ENCODE measurements around the gene EPB42.

DNA sequence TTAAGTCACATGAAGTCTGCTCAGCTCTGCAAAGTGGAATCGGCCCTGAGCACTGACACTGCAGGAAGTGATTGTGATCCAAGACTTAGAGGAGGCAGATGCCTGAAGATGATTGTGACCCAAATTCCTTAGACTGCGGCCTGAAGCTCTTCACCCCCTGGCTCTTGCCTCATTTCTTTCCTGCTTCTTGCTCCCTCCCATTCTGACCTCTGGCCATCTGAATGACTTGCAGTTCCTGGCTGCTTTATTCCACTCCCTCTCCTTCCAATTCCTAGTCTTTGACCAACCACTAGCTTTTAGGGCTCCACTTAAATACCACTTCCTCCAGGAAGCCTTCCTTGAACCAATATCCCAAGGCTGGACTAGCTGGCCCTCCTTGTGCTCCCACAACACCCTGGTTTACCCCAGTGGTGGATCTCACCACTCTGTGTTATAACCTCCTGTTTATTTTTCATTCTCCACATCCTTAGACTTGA lies 9.9 kb upstream of the EPB42 start:
- TF ChIP-seq, protein P1, sequence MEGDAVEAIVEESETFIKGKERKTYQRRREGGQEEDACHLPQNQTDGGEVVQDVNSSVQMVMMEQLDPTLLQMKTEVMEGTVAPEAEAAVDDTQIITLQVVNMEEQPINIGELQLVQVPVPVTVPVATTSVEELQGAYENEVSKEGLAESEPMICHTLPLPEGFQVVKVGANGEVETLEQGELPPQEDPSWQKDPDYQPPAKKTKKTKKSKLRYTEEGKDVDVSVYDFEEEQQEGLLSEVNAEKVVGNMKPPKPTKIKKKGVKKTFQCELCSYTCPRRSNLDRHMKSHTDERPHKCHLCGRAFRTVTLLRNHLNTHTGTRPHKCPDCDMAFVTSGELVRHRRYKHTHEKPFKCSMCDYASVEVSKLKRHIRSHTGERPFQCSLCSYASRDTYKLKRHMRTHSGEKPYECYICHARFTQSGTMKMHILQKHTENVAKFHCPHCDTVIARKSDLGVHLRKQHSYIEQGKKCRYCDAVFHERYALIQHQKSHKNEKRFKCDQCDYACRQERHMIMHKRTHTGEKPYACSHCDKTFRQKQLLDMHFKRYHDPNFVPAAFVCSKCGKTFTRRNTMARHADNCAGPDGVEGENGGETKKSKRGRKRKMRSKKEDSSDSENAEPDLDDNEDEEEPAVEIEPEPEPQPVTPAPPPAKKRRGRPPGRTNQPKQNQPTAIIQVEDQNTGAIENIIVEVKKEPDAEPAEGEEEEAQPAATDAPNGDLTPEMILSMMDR (IDR thresholded peaks at IDR 0.05) = no peak
- TF ChIP-seq POLR2A (IDR thresholded peaks at IDR 0.05) = no peak

Measured in right lobe of liver (tissue), 4 donors.